ENCODE data around the gene ASAP3.
"Not testable (repeated sequence)": the region's sequence is repeated elsewhere in the genome, so short reads cannot be mapped to it uniquely, and the experiment has no call there.

ASAP3 gene

GRCh38 chr1:23502951-23503350 lies 19.0 kb upstream of the ASAP3 start:
- H3K4me2 ChIP-seq (ENCODE audit: low read length), result no peak overlapping the region
- no peak overlapping the region for H2AFZ ChIP-seq (ENCODE audit: low read depth, low read length)
- H3K27me3 ChIP-seq (ENCODE audit: low read depth, low read length), result no peaks in the 10 kb centered on the region
- no peaks in the 10 kb centered on the region for H3K4me1 ChIP-seq (ENCODE audit: low read length)
- no peak for TF ChIP-seq EZH2phosphoT487 (IDR thresholded peaks at IDR 0.05; ENCODE audit: low read depth)
- no peak for TF ChIP-seq CTCF (IDR thresholded peaks at IDR 0.05; ENCODE audit: low read depth, low read length)
- H3K9ac ChIP-seq (ENCODE audit: low read length), result no peak overlapping the region
- H3K4me3 ChIP-seq (ENCODE audit: low read length), result no peak overlapping the region
- no peaks in the 10 kb centered on the region for H3K9me3 ChIP-seq (ENCODE audit: insufficient read depth, low read length)
- H3K79me2 ChIP-seq (ENCODE audit: low read length), result no peaks in the 10 kb centered on the region
- H3K27ac ChIP-seq (ENCODE audit: low read length), result no peak overlapping the region
- no peaks in the 10 kb centered on the region for H3K36me3 ChIP-seq (replicated peaks; ENCODE audit: low read depth, low read length)
- H4K20me1 ChIP-seq (ENCODE audit: insufficient read depth, low read length), result no peaks in the 10 kb centered on the region

GRCh38 chr1:23500466-23500865 lies 16.5 kb upstream of the ASAP3 start:
- H3K27ac ChIP-seq (ENCODE audit: low read length), result no peak overlapping the region
- H3K4me3 ChIP-seq (ENCODE audit: low read length), result no peak overlapping the region
- no peaks in the 10 kb centered on the region for H3K79me2 ChIP-seq (ENCODE audit: low read length)
- H2AFZ ChIP-seq (ENCODE audit: low read depth, low read length), result no peak overlapping the region
- no peak overlapping the region for H3K4me2 ChIP-seq (ENCODE audit: low read length)
- no peak overlapping the region for H3K9ac ChIP-seq (ENCODE audit: low read length)
- H3K27me3 ChIP-seq (ENCODE audit: low read depth, low read length), result no peaks in the 10 kb centered on the region
- H3K36me3 ChIP-seq (replicated peaks; ENCODE audit: low read depth, low read length), result no peaks in the 10 kb centered on the region
- H3K4me1 ChIP-seq (ENCODE audit: low read length), result no peaks in the 10 kb centered on the region
- no peaks in the 10 kb centered on the region for H4K20me1 ChIP-seq (ENCODE audit: insufficient read depth, low read length)
- no peak for TF ChIP-seq EZH2phosphoT487 (IDR thresholded peaks at IDR 0.05; ENCODE audit: low read depth)
- no peak for TF ChIP-seq CTCF (IDR thresholded peaks at IDR 0.05; ENCODE audit: low read depth, low read length)
- H3K9me3 ChIP-seq (ENCODE audit: insufficient read depth, low read length), result no peaks in the 10 kb centered on the region

GRCh38 chr1:23497777-23498439 lies 13.9 kb upstream of the ASAP3 start:
- no peak overlapping the region for H3K4me2 ChIP-seq (ENCODE audit: low read length)
- no peaks in the 10 kb centered on the region for H3K4me1 ChIP-seq (ENCODE audit: low read length)
- H3K4me3 ChIP-seq (ENCODE audit: low read length), result no peak overlapping the region
- TF ChIP-seq EZH2phosphoT487 (IDR thresholded peaks at IDR 0.05; ENCODE audit: low read depth) (no peak), CTCF (IDR thresholded peaks at IDR 0.05; ENCODE audit: low read depth, low read length) (no peak)
- no peak overlapping the region for H3K27ac ChIP-seq (ENCODE audit: low read length)
- no peak overlapping the region for H2AFZ ChIP-seq (ENCODE audit: low read depth, low read length)
- no peaks in the 10 kb centered on the region for H4K20me1 ChIP-seq (ENCODE audit: insufficient read depth, low read length)
- H3K36me3 ChIP-seq (replicated peaks; ENCODE audit: low read depth, low read length), result no peaks in the 10 kb centered on the region
- no peaks in the 10 kb centered on the region for H3K9me3 ChIP-seq (ENCODE audit: insufficient read depth, low read length)
- no peak overlapping the region for H3K9ac ChIP-seq (ENCODE audit: low read length)
- H3K27me3 ChIP-seq (ENCODE audit: low read depth, low read length), result no peaks in the 10 kb centered on the region
- H3K79me2 ChIP-seq (ENCODE audit: low read length), result no peaks in the 10 kb centered on the region

GRCh38 chr1:23496490-23497181 lies 12.7 kb upstream of the ASAP3 start:
- H3K9me3 ChIP-seq (ENCODE audit: insufficient read depth, low read length), result no peaks in the 10 kb centered on the region
- no peak overlapping the region for H3K9ac ChIP-seq (ENCODE audit: low read length)
- H3K36me3 ChIP-seq (replicated peaks; ENCODE audit: low read depth, low read length), result no peaks in the 10 kb centered on the region
- no peak overlapping the region for H2AFZ ChIP-seq (ENCODE audit: low read depth, low read length)
- H4K20me1 ChIP-seq (ENCODE audit: insufficient read depth, low read length), result no peaks in the 10 kb centered on the region
- H3K4me3 ChIP-seq (ENCODE audit: low read length), result no peak overlapping the region
- no peaks in the 10 kb centered on the region for H3K27me3 ChIP-seq (ENCODE audit: low read depth, low read length)
- no peaks in the 10 kb centered on the region for H3K4me1 ChIP-seq (ENCODE audit: low read length)
- no peak for TF ChIP-seq EZH2phosphoT487 (IDR thresholded peaks at IDR 0.05; ENCODE audit: low read depth)
- no peak for TF ChIP-seq CTCF (IDR thresholded peaks at IDR 0.05; ENCODE audit: low read depth, low read length)
- no peak overlapping the region for H3K4me2 ChIP-seq (ENCODE audit: low read length)
- no peaks in the 10 kb centered on the region for H3K79me2 ChIP-seq (ENCODE audit: low read length)
- H3K27ac ChIP-seq (ENCODE audit: low read length), result no peak overlapping the region

GRCh38 chr1:23494836-23495235 lies 10.9 kb upstream of the ASAP3 start:
- not testable (repeated sequence) for H2AFZ ChIP-seq (ENCODE audit: low read depth, low read length); H3K79me2 ChIP-seq (ENCODE audit: low read length); H4K20me1 ChIP-seq (ENCODE audit: insufficient read depth, low read length); H3K36me3 ChIP-seq (replicated peaks; ENCODE audit: low read depth, low read length); H3K9me3 ChIP-seq (ENCODE audit: insufficient read depth, low read length); H3K9ac ChIP-seq (ENCODE audit: low read length); H3K4me3 ChIP-seq (ENCODE audit: low read length); H3K27me3 ChIP-seq (ENCODE audit: low read depth, low read length); H3K27ac ChIP-seq (ENCODE audit: low read length); H3K4me2 ChIP-seq (ENCODE audit: low read length); H3K4me1 ChIP-seq (ENCODE audit: low read length)

- not testable (repeated sequence) for H3K4me2 ChIP-seq (ENCODE audit: low read length); H2AFZ ChIP-seq (ENCODE audit: low read depth, low read length); H3K4me1 ChIP-seq (ENCODE audit: low read length); H3K9ac ChIP-seq (ENCODE audit: low read length); H3K79me2 ChIP-seq (ENCODE audit: low read length); H3K4me3 ChIP-seq (ENCODE audit: low read length); H4K20me1 ChIP-seq (ENCODE audit: insufficient read depth, low read length); H3K27me3 ChIP-seq (ENCODE audit: low read depth, low read length); H3K36me3 ChIP-seq (replicated peaks; ENCODE audit: low read depth, low read length); H3K9me3 ChIP-seq (ENCODE audit: insufficient read depth, low read length)
- peak overlapping the region; percentile 57 for H3K27ac ChIP-seq (ENCODE audit: low read length)
Observed at GRCh38 chr1:23492776-23493175, 8.8 kb upstream of the ASAP3 start.
